Measurements from ENCODE around the gene PTPRQ. TPM values are rescaled to one million over a fixed set of nuclear protein-coding genes. Genes with fewer than 3 reads are reported as not detected.

PTPRQ gene
- polyA plus RNA-seq, 1 donor (not counting 4 experiments of a cell fraction or from before 2014, with no cell fraction given), result 0.01 TPM

- no peak overlapping the region for H3K27ac ChIP-seq (ENCODE audit: control insufficient read depth, insufficient read depth, low read length)
- H3K4me1 ChIP-seq (ENCODE audit: control insufficient read depth, extremely low read depth, insufficient read depth, low read length), result no peaks in the 10 kb centered on the region
- no peaks in the 10 kb centered on the region for H3K9me1 ChIP-seq (ENCODE audit: control insufficient read depth, extremely low read depth, insufficient read depth, low read length)
- no peaks in the 10 kb centered on the region for H3K9me3 ChIP-seq (ENCODE audit: control insufficient read depth, low read depth, low read length)
- H3K27me3 ChIP-seq (ENCODE audit: control insufficient read depth, extremely low read depth, insufficient read depth, low read length), result no peaks in the 10 kb centered on the region
- no peak overlapping the region for H2AFZ ChIP-seq (ENCODE audit: control insufficient read depth, low read length)
- H3K36me3 ChIP-seq (ENCODE audit: control insufficient read depth in 2 of 2, extremely low read depth in 1 of 2, insufficient read depth in 2 of 2, low read length in 2 of 2), result no peaks in the 10 kb centered on the region
- no peaks in the 10 kb centered on the region for H4K20me1 ChIP-seq (ENCODE audit: control insufficient read depth, extremely low read depth, insufficient read depth, low read length)
- DNase-seq (ENCODE audit: low read depth, low spot score) (no peak), FAIRE-seq (no peak)
- dilution Hi-C loops (cut with MboI; ENCODE audit: extremely low pct_ligation_motif_present, low sequenced_read_pairs), result no loop called here
- TF ChIP-seq CTCF (optimal IDR thresholded peaks at IDR 0.05 in 1 of 3, IDR thresholded peaks at IDR 0.05 in 1 of 3, conservative IDR thresholded peaks at IDR 0.05 in 1 of 3; ENCODE audit: extremely low read depth in 1 of 3, insufficient read depth in 2 of 3, low read length in 3 of 3), result no peak
- no peak for TF ChIP-seq EZH2 (IDR thresholded peaks at IDR 0.05; ENCODE audit: low read length)
- H3K4me3 ChIP-seq (ENCODE audit: control insufficient read depth in 2 of 3, extremely low read depth in 1 of 3, insufficient read depth in 2 of 3, low read depth in 1 of 3, low read length in 3 of 3), result no peak overlapping the region
- no peak overlapping the region for H3K4me2 ChIP-seq (ENCODE audit: control insufficient read depth, extremely low read depth, insufficient read depth, low read depth, low read length)
- no peak overlapping the region for H3K9ac ChIP-seq (ENCODE audit: control insufficient read depth, extremely low read depth, insufficient read depth, low read length)
- H3K79me2 ChIP-seq (ENCODE audit: control insufficient read depth, insufficient read depth, low read length), result no peaks in the 10 kb centered on the region
Measured at GRCh38 chr12:80620281-80620680, 176.2 kb downstream of the PTPRQ start.

GRCh38 chr12:80622271-80622670 lies 178.2 kb downstream of the PTPRQ start:
- H2AFZ ChIP-seq (ENCODE audit: control insufficient read depth, low read length), result no peak overlapping the region
- H3K4me2 ChIP-seq (ENCODE audit: control insufficient read depth, extremely low read depth, insufficient read depth, low read depth, low read length), result no peak overlapping the region
- dilution Hi-C loops (cut with MboI; ENCODE audit: extremely low pct_ligation_motif_present, low sequenced_read_pairs), result no loop called here
- no peak for TF ChIP-seq EZH2 (IDR thresholded peaks at IDR 0.05; ENCODE audit: low read length)
- TF ChIP-seq CTCF (optimal IDR thresholded peaks at IDR 0.05 in 1 of 3, IDR thresholded peaks at IDR 0.05 in 1 of 3, conservative IDR thresholded peaks at IDR 0.05 in 1 of 3; ENCODE audit: extremely low read depth in 1 of 3, insufficient read depth in 2 of 3, low read length in 3 of 3), result peak; percentile 31 to 62 (median 39)
- DNase-seq (ENCODE audit: low read depth, low spot score) (no peak), FAIRE-seq (no peak)
- no peaks in the 10 kb centered on the region for H4K20me1 ChIP-seq (ENCODE audit: control insufficient read depth, extremely low read depth, insufficient read depth, low read length)
- H3K4me1 ChIP-seq (ENCODE audit: control insufficient read depth, extremely low read depth, insufficient read depth, low read length), result no peaks in the 10 kb centered on the region
- no peak overlapping the region for H3K27ac ChIP-seq (ENCODE audit: control insufficient read depth, insufficient read depth, low read length)
- H3K27me3 ChIP-seq (ENCODE audit: control insufficient read depth, extremely low read depth, insufficient read depth, low read length), result no peaks in the 10 kb centered on the region
- no peak overlapping the region for H3K9ac ChIP-seq (ENCODE audit: control insufficient read depth, extremely low read depth, insufficient read depth, low read length)
- H3K9me1 ChIP-seq (ENCODE audit: control insufficient read depth, extremely low read depth, insufficient read depth, low read length), result no peaks in the 10 kb centered on the region
- H3K4me3 ChIP-seq (ENCODE audit: control insufficient read depth in 2 of 3, extremely low read depth in 1 of 3, insufficient read depth in 2 of 3, low read depth in 1 of 3, low read length in 3 of 3), result no peak overlapping the region
- no peaks in the 10 kb centered on the region for H3K9me3 ChIP-seq (ENCODE audit: control insufficient read depth, low read depth, low read length)
- no peaks in the 10 kb centered on the region for H3K79me2 ChIP-seq (ENCODE audit: control insufficient read depth, insufficient read depth, low read length)
- no peaks in the 10 kb centered on the region for H3K36me3 ChIP-seq (ENCODE audit: control insufficient read depth in 2 of 2, extremely low read depth in 1 of 2, insufficient read depth in 2 of 2, low read length in 2 of 2)

Data from keratinocyte (primary cell).